HepG2 (cell line): ENCODE data around the gene UMOD.
"Not testable (repeated sequence)": the region's sequence is repeated elsewhere in the genome, so short reads cannot be mapped to it uniquely, and the experiment has no call there.

Source experiments
- CBX1 ChIP-seq: IDR thresholded peaks from one replicate; pipeline ENCODE4 v1.6.1; 2016; ENCODE audit warnings: antibody characterized with exemption, low read depth
- EZH2 ChIP-seq: conservative IDR thresholded peaks from 2 replicates; pipeline ENCODE4 v1.6.1; 2012; ENCODE audit warnings: mild to moderate bottlenecking, low read depth, low read length, moderate library complexity
- PRPF4 ChIP-seq: fragments of 200-400 bp; formaldehyde crosslinking; IDR thresholded peaks from 2 replicates; pipeline ENCODE4 v1.6.1; 2016; ENCODE audit warnings: low read length, low read depth; ENCODE audit not compliant: poor library complexity, severe bottlenecking
- ZNF232 ChIP-seq: sonication (generic); formaldehyde crosslinking; IDR thresholded peaks from 2 replicates; pipeline ENCODE4 v1.4.0; 2020; ENCODE audit warnings: missing genetic modification reagents, borderline replicate concordance
- ZNF264 ChIP-seq: sonication (generic); formaldehyde crosslinking; IDR thresholded peaks from 2 replicates; pipeline ENCODE4 v1.4.0; 2020; ENCODE audit warnings: missing genetic modification reagents
- TF ChIP-seq, protein P1 (sequence below): sonication (generic); formaldehyde crosslinking; conservative IDR thresholded peaks from 2 replicates; pipeline ENCODE4 v1.8.0; 2022; ENCODE audit warnings: low read depth, missing genetic modification reagents
- TF ChIP-seq, protein P2 (sequence below): sonication (generic); formaldehyde crosslinking; IDR thresholded peaks from 2 replicates; pipeline ENCODE4 v1.5.1; 2020; ENCODE audit warnings: mild to moderate bottlenecking, missing genetic modification reagents, borderline replicate concordance
- TF ChIP-seq, protein P3 (sequence below), 2 experiments: fragments of 450-650 bp in 1 of 2; sonication (generic) in 1 of 2; formaldehyde crosslinking; IDR thresholded peaks; 2 replicates each; pipeline versions ENCODE4 v1.5.0 to v1.8.0; 2020 to 2022; ENCODE audit warnings: mild to moderate bottlenecking in 1 of 2, missing genetic modification reagents in 1 of 2
- TF ChIP-seq, protein P4 (sequence below): IDR thresholded peaks from 2 replicates; pipeline ENCODE4 v1.6.1; 2016

DNA sequence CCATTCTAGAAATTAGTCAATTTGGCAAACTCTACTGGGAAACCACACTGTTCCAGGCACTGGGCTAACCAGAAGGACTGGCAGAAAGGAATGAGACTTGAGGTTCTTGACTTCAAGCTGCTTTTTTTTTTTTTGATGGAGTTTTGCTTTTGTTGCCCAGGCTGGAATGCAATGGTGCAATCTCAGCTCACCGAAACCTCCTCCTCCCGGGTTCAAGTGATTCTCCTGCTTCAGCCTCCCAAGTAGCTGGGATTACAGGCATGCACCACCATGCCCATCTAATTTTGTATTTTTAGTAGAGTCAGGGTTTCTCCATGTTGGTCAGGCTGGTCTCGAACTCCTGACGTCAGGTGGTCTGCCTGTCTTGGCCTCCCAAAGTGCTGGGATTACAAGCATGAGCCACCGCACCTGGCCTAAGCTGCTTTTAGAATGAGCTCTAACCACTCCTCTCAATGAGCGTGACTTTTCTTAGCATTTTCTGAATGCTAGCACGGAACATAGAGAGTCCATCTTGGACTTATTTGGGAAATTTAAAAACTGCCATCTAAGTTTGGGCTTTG, 39.9 kb downstream of the UMOD start:
- not testable (repeated sequence) for TF ChIP-seq ZNF264, ZNF232, CBX1, PRPF4, EZH2
- TF ChIP-seq, protein P1, sequence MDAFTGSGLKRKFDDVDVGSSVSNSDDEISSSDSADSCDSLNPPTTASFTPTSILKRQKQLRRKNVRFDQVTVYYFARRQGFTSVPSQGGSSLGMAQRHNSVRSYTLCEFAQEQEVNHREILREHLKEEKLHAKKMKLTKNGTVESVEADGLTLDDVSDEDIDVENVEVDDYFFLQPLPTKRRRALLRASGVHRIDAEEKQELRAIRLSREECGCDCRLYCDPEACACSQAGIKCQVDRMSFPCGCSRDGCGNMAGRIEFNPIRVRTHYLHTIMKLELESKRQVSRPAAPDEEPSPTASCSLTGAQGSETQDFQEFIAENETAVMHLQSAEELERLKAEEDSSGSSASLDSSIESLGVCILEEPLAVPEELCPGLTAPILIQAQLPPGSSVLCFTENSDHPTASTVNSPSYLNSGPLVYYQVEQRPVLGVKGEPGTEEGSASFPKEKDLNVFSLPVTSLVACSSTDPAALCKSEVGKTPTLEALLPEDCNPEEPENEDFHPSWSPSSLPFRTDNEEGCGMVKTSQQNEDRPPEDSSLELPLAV (CRISPR knock-in tag): not testable (repeated sequence)
- TF ChIP-seq, protein P2, sequence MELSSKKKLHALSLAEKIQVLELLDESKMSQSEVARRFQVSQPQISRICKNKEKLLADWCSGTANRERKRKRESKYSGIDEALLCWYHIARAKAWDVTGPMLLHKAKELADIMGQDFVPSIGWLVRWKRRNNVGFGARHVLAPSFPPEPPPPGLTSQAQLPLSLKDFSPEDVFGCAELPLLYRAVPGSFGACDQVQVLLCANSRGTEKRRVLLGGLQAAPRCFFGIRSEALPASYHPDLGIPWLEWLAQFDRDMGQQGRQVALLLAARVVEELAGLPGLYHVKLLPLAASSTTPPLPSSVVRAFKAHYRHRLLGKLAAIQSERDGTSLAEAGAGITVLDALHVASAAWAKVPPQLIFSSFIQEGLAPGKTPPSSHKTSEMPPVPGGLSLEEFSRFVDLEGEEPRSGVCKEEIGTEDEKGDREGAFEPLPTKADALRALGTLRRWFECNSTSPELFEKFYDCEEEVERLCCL (CRISPR knock-in tag): not testable (repeated sequence)
- TF ChIP-seq, protein P3, sequence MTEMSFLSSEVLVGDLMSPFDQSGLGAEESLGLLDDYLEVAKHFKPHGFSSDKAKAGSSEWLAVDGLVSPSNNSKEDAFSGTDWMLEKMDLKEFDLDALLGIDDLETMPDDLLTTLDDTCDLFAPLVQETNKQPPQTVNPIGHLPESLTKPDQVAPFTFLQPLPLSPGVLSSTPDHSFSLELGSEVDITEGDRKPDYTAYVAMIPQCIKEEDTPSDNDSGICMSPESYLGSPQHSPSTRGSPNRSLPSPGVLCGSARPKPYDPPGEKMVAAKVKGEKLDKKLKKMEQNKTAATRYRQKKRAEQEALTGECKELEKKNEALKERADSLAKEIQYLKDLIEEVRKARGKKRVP (CRISPR knock-in tag; IDR thresholded peaks at IDR 0.05): not testable (repeated sequence)
- TF ChIP-seq, protein P4, sequence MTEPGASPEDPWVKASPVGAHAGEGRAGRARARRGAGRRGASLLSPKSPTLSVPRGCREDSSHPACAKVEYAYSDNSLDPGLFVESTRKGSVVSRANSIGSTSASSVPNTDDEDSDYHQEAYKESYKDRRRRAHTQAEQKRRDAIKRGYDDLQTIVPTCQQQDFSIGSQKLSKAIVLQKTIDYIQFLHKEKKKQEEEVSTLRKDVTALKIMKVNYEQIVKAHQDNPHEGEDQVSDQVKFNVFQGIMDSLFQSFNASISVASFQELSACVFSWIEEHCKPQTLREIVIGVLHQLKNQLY (CRISPR knock-in tag): not testable (repeated sequence)
